GM23248 (cell line): ENCODE measurements around the gene GPR65.

Source experiments
- EZH2 ChIP-seq: fragments of 200-600 bp; sonication (generic); IDR thresholded peaks from 2 replicates; pipeline ENCODE4 v1.6.1; 2018; ENCODE audit warnings: antibody characterized with exemption, mild to moderate bottlenecking; ENCODE audit not compliant: insufficient read depth, poor library complexity, severe bottlenecking
- EZH2phosphoT487 ChIP-seq: fragments of 200-600 bp; sonication (generic); IDR thresholded peaks from 2 replicates; pipeline ENCODE4 v1.6.1; 2018; ENCODE audit warnings: antibody characterized with exemption, moderate library complexity, mild to moderate bottlenecking, low read depth; ENCODE audit not compliant: insufficient read depth

GRCh38 chr14:88013750-88014349 is 8.9 kb downstream of the GPR65 start:
- TF ChIP-seq EZH2, result no peak
- TF ChIP-seq EZH2phosphoT487, result no peak
